ENCODE results near the gene CAPN2.

DNA sequence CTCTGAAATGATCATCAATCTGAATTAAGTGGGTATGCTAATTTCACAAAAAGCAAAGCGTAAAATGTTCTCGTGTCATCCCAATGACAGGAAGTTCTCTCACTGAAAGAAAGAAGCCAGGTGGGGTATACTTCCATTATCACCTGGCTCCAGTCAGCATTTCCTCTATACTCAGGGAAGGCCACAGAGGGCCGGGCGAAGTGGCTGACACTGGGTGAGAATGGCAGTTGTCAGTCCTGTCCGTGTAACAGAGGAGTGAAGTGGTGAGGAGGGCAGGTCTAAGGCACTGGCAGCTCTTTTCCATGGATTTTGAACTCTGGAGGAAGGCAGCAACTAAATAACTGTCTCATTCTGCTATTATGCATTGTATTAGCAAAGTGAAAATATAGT, 60.4 kb downstream of the CAPN2 start:
- TF ChIP-seq, protein P1, sequence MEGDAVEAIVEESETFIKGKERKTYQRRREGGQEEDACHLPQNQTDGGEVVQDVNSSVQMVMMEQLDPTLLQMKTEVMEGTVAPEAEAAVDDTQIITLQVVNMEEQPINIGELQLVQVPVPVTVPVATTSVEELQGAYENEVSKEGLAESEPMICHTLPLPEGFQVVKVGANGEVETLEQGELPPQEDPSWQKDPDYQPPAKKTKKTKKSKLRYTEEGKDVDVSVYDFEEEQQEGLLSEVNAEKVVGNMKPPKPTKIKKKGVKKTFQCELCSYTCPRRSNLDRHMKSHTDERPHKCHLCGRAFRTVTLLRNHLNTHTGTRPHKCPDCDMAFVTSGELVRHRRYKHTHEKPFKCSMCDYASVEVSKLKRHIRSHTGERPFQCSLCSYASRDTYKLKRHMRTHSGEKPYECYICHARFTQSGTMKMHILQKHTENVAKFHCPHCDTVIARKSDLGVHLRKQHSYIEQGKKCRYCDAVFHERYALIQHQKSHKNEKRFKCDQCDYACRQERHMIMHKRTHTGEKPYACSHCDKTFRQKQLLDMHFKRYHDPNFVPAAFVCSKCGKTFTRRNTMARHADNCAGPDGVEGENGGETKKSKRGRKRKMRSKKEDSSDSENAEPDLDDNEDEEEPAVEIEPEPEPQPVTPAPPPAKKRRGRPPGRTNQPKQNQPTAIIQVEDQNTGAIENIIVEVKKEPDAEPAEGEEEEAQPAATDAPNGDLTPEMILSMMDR (IDR thresholded peaks at IDR 0.05): no peak
- no peak for TF ChIP-seq POLR2A (IDR thresholded peaks at IDR 0.05)
